NOMO-1 treated with DMSO at 0.1 percent for 48 hours (cell line): Measurements from ENCODE around the gene ADAD1.
"Not testable (repeated sequence)": the region's sequence is repeated elsewhere in the genome, so short reads cannot be mapped to it uniquely, and the experiment has no call there.

Experiments
- DNase-seq: peaks from one replicate; lab custom pipeline; 2025; ENCODE audit not compliant: unreplicated experiment; lab: John Stamatoyannopoulos, UW

Gene ADAD1

GRCh38 chr4:122378711-122379110, at the start of gene ADAD1:
Gene ADAD1 (plus strand): TSS chr4:122379011. CDS start chr4:122380070, 1,059 bp downstream.
- no peak for DNase-seq

DNA sequence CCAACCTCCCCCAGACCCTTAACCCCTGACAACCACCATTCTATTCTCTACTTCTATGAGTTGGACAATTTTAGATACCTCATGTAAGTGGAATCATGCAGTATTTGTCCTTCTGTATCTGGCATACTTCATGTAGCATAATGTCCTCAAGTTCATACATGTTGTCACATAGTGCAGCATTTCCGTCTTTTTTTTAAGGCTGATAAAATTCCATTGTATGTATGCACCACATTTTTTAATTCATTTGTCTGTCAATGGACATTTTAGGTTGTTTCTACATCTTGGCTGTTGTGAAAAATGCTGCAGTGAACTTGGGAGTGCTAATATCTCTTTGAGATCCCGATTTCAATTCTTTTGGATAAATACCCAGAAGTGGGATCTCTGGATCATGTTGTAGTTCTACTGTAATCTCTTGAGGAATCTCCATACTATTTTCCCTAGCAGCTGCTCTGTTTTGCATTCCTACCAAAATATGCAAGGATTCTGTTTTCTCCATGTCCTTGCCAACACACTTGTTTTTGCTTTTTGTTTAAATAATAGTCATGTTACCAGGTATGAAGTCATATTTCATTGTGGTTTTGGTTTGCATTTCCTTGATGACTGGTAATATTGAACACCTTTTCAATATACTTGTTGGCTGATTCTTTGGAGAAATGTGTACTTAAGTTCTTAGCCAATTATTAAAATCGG, 48.8 kb upstream of the ADAD1 start:
- no peak for DNase-seq

GRCh38 chr4:122331195-122331594, 47.6 kb upstream of the ADAD1 start:
- DNase-seq, result no peak

DNA sequence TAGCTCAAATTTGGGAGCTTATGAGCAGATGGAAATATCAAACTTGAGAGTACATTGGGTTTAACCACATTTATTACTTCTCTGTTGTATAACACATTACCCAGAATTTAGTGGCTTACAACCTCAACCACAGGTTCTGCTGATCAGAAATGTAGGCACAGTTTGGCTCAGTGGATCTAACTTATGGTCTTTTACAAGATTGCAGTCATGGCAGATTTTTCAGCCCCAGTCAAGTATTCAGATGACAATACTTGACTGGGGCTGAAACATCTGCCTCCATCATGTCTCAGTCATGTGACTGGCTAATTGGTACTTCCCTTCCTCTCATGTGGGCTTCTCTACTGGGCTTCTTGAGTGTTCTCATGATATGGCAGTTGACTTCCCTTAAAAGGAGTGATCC, 44.0 kb upstream of the ADAD1 start:
- DNase-seq, result no peak

DNA sequence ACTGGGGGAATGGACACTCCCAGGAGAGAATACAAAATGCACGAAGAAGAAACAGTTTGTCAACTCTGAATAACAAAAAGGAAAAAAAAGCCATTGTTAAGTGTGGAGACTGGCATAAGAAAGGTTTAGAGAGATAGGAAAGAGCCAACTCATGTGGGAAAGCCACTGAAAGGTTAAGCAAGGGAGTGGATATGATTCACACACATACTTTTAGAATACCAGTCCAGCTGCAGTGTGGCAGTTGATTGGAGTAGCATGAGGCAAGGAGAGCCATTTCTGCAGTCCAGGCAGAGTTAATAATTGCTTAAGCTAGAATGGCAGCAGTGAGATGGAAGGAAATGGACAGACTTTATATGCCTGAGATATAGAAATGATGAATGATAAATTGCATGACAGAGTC, 36.9 kb upstream of the ADAD1 start:
- no peak for DNase-seq

GRCh38 chr4:122346036-122346435, 32.8 kb upstream of the ADAD1 start:
- DNase-seq, result no peak

DNA sequence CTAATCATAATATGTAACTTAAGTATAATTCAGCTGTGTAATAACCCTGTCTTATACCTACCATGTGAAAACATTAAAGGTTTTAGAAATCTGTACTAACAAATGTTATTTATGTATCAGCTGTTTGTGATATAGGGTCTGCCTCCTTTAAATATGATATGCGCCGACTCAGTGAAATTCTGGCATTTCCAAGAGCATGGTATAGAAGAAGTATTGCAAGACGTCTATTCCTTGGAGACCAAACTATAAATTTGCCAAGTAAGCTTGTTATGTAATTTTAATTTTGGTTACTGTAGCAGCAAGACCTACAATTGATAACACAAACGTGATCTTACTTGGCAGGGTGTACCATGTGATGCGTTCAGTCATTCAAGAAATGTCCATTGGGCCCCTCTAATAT, 32.3 kb upstream of the ADAD1 start:
- no peak for DNase-seq

GRCh38 chr4:122356317-122356808, 22.4 kb upstream of the ADAD1 start:
- DNase-seq, result no peak

- no peak for DNase-seq
These were observed 18.1 kb upstream of the ADAD1 start for GRCh38 chr4:122360754-122361153.

DNA sequence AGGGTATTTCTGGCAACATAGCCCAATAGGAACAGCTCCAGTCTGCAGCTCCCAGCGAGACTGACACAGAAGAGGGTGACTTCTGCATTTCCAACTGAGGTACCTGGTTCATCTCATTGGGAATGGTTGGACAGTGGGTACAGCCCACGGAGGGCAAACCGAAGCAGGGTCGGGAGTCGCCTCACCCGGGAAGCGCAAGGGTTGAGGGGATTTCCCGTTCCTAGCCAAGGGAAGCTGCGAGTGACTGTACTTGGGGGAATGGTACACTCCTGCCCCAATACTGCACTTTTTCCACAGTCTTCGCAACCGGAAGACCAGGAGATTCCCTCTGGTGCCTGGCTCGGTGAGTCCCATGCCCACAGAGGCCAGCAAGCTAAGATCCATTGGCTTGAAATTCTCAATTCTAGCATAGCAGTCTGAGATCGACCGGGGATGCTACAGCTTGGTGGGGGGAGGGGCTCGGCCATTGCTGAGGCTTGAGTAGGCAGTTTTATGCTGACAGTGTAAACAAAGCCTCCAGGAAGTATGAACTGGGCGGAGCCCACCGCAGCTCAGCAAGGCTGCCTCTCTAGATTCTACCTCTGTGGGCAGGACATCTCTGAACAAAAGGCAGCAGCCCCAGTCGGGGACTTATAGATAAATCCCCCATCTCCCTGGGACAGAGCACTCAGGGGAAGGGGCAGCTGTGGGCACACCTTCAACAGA, 14.0 kb upstream of the ADAD1 start:
- DNase-seq, result no peak

DNA sequence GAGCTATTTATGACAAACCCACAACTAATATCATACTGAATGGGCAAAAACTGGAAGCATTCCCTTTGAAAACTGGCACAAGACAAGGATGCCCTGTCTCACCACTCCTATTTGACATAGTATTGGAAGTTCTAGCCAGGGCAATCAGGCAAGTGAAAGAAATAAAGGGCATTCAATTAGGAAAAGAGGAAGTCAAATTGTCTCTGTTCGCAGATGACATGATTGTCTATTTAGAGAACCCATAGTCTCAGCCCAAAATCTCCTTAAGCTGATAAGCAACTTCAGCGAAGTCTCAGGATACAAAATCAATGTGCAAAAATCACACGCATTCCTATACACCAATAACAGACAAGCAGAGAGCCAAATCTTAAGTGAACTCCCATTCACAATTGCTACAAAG, 10.0 kb upstream of the ADAD1 start:
- not testable (repeated sequence) for DNase-seq

DNA sequence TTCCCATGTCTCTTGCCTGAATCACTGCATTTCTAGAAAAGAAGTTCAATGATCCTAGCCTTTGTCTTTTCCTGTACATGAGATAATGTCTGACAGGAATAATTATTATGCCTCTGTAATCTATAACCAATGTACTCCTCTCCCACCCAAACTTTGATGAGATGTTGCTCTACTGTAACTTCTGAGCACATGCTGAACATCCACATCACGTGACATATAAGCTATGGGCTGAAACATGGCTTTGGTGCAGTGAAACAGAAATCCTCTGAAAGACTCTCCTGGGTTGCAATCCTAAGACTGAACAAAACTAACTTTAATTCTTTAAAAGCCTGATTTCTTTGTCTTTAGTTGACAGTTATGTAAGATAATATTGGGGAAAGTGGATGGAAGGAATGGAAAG, 1.5 kb upstream of the ADAD1 start:
- DNase-seq, result no peak

DNA sequence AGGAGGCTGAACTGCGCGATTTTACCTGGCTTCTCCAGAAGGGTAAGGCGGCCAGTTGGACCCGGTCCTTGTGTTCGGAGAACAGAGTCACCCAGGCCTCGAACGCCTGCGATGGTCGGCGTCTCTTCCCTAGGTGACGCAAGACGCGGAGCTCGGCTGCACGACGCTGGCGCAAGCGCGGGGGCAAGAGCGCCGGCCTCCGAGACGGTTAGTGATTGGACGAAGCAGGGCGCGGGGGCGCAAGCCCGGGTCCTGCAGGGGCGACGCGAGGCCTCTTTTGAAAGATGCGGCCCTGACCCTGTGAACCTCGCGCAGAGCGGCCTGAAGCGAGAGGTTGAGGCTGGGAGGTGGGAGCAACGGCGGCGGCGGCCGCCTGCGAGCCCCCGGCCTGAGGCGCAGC, 428 bp downstream of the ADAD1 start:
- DNase-seq, result no peak

GRCh38 chr4:122383341-122383740, 4.5 kb downstream of the ADAD1 start:
- DNase-seq, result no peak

GRCh38 chr4:122384245-122384644, 5.4 kb downstream of the ADAD1 start:
- DNase-seq, result no peak

GRCh38 chr4:122393276-122393675, 14.5 kb downstream of the ADAD1 start:
- no peak for DNase-seq

- no peak for DNase-seq
These were observed 25.1 kb downstream of the ADAD1 start for GRCh38 chr4:122403861-122404260.

DNA sequence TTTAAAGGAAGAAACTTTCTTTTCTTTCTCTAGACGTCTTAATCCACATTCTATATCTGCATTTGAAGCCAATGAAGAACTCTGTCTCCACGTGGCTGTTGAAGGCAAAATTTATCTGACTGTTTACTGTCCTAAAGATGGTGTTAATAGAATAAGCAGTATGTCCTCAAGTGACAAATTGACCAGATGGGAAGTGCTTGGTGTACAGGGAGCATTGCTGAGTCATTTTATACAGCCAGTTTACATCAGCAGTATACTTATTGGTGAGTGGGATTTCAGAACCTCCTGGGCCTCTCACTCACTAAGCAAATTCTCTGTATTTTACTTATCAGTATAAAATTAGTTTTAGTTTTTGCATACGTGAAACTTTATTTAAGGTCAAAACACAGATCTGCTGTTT, 33.7 kb downstream of the ADAD1 start:
- no peak for DNase-seq

DNA sequence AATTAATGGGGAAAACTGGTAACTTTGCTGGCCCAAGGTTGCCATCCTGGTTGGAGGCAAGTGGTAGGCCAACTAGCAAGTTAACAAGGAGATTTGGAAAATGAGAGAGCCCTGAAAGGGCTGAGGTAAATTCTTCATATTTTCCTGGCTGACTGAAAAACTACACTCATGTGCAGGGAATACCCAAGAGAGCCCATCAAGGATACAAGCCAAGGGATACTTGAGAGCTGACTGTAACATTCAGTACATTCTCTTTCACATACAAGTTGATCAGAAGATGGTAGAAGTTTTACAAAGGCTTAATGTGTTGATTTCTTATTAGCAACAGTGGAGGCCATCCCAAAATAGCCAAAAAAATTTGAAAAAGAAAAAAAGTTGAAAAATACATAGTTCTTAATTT, 44.4 kb downstream of the ADAD1 start:
- no peak for DNase-seq

GRCh38 chr4:122431351-122431750, 52.5 kb downstream of the ADAD1 start:
- DNase-seq, result no peak

- no peak for DNase-seq
These were observed 55.5 kb downstream of the ADAD1 start for GRCh38 chr4:122434285-122434684.

GRCh38 chr4:122450847-122451246, 72.0 kb downstream of the ADAD1 start:
- no peak for DNase-seq
